CD4-positive, alpha-beta T cell treated with Interleukin-6 at 100 ng/mL for 8 hours (primary cell): ENCODE data around the gene MANF.
A peak's percentile ranks its signal among the peaks of the same experiment; 100 is the strongest.
"Not testable (repeated sequence)": the region's sequence is repeated elsewhere in the genome, so short reads cannot be mapped to it uniquely, and the experiment has no call there.

ENCODE experiments used
- DNase-seq: peaks from one replicate; pipeline ENCODE4 v3.0.0-alpha.2; 2020; ENCODE audit warnings: mixed read lengths, low spot score

The MANF gene

GRCh38 chr3:51373658-51374421 lies 11.3 kb upstream of the MANF start:
- DNase-seq, result no peak

GRCh38 chr3:51374456-51374855 lies 10.6 kb upstream of the MANF start:
- no peak for DNase-seq

- DNase-seq, result no peak
These were observed 10.0 kb upstream of the MANF start for GRCh38 chr3:51375136-51375535.

- DNase-seq, result no peak
These were observed 9.5 kb upstream of the MANF start for GRCh38 chr3:51375571-51375970.

GRCh38 chr3:51378065-51378464 lies 7.0 kb upstream of the MANF start:
- DNase-seq, result no peak

- DNase-seq, result no peak
These were observed 6.4 kb upstream of the MANF start for GRCh38 chr3:51378726-51379125.

- no peak for DNase-seq
These were observed 5.8 kb upstream of the MANF start for GRCh38 chr3:51379301-51379700.

- no peak for DNase-seq
These were observed 5.2 kb upstream of the MANF start for GRCh38 chr3:51379746-51380455.

GRCh38 chr3:51380601-51381332 lies 4.3 kb upstream of the MANF start:
- no peak for DNase-seq

GRCh38 chr3:51381333-51381705 lies 3.8 kb upstream of the MANF start:
- DNase-seq, result no peak

- DNase-seq, result no peak
These were observed 2.9 kb upstream of the MANF start for GRCh38 chr3:51382076-51382745.

GRCh38 chr3:51382947-51383578 lies 2.0 kb upstream of the MANF start:
- no peak for DNase-seq

GRCh38 chr3:51384055-51384725 lies 901 bp upstream of the MANF start:
- no peak for DNase-seq

- DNase-seq, result no peak
These were observed 565 bp downstream of the MANF start for GRCh38 chr3:51385621-51386091.

GRCh38 chr3:51386159-51386851 lies 1.2 kb downstream of the MANF start:
- DNase-seq, result no peak

GRCh38 chr3:51386852-51387229 lies 1.8 kb downstream of the MANF start:
- no peak for DNase-seq

GRCh38 chr3:51387281-51387680 lies 2.2 kb downstream of the MANF start:
- not testable (repeated sequence) for DNase-seq

GRCh38 chr3:51388286-51389029 lies 3.4 kb downstream of the MANF start:
- no peak for DNase-seq

- peak; percentile 57 for DNase-seq
These were observed 4.5 kb downstream of the MANF start for GRCh38 chr3:51389423-51390183.
